Measurements from ENCODE around the gene TRPC4AP.

The TRPC4AP gene

DNA sequence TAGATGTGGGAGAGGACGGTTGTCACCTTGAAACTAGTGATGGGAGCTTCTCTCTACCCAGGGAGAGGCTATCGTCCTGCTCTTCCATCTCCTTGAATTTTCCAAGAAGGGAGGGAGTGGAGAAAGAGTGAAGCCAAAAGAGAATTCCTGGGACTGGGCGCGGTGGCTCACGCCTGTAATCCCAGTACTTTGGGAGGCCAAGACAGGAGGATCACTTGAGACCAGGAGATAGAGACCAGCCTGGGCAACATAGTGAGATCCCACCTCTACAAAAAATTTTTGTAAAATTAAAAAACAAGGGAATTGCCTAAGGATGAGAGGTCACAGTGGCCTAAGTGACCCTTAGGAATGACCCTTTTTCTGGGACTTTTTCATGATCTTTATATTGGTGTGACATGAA is 128.1 kb downstream of the TRPC4AP start:
- no peak for DNase-seq

DNA sequence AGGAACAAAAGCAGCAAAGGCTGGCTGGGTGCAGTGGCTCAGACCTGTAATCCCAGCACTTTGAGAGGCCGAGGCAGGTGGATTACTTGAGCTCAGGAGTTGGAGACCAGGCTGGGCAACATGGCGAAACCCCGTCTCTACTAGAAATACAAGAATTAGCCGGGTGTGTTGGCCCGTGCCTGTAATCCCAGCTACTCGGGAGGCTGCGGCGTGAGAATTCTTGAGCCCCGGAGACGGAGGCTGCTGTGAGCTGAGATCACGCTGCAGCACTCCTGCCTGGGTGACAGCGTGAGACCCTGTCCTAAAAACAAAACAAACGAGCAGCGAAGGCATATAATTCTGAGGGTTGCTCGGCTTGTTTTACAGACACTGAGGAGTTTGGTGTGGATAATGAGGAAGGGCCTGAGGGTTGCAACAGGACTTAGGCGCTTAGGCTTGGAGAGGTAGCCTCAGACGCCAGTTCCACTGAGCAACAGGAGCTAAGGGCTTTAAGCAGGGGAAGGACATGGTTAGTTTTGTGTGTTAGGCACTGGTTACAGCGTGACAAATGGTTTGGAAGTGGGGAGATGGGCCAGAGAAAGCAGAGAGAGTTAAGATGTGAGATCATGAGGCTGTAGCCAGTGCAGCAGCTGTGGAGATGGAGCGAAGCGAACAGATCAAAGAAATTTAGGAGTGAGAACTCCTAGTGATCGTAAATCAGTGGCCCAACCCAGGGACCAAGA is 135.7 kb downstream of the TRPC4AP start:
- DNase-seq = no peak

DNA sequence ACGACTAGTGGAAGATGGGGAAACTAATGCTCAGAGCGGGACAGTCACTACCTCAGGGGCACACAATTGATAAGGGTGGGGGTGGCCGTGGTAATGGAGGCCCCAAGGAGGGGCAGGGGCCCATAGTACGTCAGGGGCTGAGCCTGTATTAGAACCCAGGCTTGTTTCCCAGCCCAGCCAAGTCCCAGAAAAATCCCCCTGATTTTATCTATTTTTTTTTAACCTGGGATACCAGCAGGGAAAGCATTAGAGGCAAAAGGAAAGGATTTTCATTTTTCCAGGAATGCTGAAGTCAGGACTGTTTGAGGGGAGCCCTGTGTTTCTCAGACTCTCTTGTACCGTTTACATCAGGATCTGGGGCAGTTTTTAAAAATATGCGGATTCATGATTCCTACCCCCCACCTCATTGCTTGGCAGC is 136.6 kb downstream of the TRPC4AP start:
- no peak for DNase-seq

DNA sequence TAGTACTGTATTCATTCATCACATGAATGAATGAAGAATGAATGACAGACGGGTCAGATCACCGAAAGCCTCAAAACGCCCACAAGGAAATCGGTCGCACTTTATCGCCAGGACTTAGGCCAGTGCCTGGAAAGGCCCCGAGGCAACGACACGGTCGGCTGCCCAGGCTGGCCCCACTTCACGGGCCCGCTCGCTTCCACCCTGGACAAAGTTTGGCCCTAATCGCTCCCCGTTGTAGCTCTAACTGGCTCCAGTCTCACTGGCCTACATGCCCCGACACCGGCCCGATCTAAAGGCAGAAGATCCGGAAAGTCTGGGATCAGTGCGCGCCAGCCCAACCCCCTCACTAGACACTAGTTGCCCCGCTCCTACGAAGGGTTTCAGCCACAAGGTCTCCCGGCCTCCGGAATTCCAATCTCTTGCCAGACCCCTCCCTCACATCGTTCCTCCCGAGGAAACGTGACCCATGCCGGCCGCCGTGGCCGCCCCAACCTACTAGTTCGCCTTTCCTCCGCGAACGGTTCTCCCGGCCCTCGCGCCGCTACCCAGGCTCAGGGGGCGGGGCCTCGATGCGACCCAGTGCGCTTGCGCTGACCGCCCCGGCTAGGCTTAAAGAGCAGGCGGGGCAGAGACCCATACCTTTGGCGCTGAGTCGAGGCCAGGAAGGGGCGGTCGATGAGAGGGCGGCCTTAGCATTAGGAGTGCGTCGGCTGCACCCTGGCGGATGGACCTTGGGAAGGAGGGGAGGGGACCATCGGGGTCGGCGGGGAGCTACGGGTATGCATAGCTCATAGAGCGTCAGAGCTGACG is 137.2 kb downstream of the TRPC4AP start, which contains the start of the genes GSS and MYH7B:
Gene GSS (minus strand): TSS at position 576 of the 810 bp plus-strand sequence. CDS start 3,954 bp downstream, outside the sequence.
Gene MYH7B (plus strand): TSS at position 638 of the 810 bp plus-strand sequence. CDS start 22,138 bp downstream, outside the sequence.
- DNase-seq = peak; percentile 90

DNA sequence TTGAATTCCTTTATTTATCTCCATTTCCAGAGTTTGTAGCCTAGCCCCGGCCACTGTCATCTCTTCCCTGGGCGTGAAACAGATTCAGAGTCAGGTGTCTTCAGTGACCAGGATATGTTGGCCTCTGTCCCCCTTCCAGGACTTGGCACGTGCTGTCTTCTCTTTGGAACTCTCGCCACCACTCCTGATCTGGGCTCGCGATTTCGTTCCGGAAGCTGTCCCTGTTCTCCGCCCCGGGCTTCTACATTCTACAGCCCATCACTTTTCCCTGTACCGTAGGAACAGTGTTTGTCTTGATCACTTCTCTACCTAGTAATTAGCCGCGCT is 137.7 kb downstream of the TRPC4AP start:
- DNase-seq = no peak

DNA sequence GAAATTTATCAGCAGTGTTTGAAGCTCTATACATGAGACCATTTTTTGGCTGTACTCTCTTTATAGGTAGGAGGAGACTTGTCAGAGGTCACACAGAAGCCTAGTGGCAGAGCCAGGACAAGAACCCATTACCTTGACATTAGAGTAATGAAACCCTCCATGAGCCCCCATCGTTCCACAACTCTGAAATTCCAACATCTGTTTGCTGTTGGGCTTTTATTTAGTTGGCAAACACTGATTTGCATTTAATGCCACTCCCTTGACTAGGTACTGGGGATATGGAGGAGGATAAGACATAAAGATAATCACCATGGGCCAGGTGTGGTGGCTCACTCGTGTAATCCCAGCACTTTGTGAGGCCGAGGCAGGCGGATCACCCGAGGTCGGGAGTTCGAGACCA is 138.6 kb downstream of the TRPC4AP start:
- no peak for DNase-seq

DNA sequence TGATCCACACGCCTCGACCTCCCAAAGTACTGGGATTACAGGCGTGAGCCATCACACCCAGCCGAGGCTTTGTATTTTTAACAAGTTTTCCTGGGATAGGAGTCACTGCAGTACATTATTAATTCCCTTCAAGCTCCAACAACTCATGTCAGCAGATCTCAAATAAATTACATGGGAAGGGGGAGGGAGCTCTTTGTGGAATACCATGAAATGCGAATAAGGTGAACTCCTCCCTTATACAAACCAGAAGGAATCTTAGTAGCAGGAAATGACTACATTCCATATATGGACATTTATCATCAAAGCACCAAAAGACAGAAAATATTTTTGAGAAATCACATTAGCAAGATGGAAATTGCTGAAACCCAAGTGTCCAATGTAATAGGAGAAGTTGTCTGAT is 139.9 kb downstream of the TRPC4AP start:
- DNase-seq = no peak

Measured in NCI-H187 (cell line).